Activated T-cell treated with anti-CD3 and anti-CD28 coated beads for 1 hour (primary cell): ENCODE measurements around the gene RRN3.
"Not testable (repeated sequence)": the region's sequence is repeated elsewhere in the genome, so short reads cannot be mapped to it uniquely, and the experiment has no call there.

Source experiments
- DNase-seq: peaks from one replicate; pipeline ENCODE4 v3.0.0-alpha.2; 2020; ENCODE audit warnings: low read depth

RRN3 gene

DNA sequence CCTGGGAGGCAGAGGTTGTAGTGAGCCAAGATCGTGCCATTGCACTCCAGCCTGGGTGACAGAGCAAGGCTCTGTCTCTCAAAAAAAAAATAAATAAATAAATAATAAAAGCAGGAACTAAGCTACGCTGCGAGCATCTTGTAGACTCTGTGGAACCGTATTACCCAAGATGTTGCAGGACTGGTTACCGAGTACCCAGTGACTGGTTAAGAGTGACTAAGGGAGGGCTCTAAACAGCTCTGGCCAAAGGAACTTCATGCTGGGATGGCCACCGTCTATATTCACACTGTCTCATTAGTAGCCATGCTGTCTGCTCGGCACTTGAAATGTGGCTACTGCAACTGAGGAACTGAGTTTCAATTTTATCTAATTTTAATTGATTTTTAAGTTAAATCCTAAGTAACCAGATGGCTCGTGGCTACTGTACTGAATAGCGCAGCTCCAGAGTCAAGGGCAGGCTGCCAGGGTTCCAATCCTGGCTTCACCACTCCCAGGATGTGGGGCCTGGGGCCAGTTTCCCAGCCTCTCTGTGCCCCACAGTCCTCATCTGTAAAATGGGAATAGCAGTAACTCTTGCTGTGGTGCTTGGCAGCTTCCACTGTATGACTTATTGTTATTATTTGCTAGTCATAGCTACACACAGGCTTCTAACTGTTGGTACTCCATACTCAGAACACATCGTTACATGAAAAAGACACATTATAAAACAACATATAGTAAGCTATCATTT is 41.2 kb downstream of the RRN3 start:
- DNase-seq, result no peak

DNA sequence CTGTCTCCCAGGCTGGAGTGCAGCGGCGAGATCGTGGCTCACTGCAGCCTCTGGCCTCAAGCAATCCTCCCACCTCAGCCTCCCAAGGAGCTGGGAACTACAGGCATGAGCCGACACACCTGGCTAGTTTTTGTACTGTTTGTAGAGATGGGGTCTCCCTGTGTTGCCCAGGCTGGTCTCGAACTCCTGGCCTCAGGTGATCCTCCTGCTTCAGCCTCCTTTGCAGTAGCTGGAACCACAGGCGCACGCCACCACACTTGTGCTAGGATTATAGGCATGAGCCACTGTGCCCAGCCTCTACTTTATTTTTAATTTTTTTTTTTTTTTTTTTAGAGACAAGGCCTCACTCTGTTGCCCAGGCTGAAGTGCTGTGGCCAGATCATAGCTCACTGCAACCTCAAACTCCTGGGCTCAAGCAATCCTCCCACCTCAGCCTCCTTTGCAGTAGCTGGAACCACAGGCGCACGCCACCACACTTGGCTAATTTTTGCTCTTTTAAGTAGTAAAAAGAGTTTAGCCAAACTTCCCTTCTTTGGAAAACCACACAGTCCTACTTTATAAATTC is 42.6 kb downstream of the RRN3 start:
- no peak for DNase-seq

DNA sequence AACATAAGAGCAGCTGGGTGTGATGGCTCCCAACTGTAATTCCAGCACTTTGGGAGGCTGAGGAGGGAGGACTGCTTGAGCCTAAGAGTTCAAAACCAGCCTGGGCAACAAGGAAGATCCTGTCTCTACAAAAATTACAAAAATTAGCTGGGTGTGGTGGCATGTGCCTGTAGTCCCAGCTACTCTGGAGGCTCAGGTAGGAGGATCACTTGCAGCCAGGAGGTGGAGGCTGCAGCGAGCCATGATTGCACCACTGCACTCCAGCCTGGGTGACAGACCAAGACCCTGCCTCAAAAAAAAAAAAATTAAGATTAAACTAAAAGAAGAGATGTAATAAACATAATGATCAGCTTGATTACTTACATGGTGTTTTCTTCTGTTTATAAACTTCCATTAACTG is 43.6 kb downstream of the RRN3 start:
- not testable (repeated sequence) for DNase-seq

DNA sequence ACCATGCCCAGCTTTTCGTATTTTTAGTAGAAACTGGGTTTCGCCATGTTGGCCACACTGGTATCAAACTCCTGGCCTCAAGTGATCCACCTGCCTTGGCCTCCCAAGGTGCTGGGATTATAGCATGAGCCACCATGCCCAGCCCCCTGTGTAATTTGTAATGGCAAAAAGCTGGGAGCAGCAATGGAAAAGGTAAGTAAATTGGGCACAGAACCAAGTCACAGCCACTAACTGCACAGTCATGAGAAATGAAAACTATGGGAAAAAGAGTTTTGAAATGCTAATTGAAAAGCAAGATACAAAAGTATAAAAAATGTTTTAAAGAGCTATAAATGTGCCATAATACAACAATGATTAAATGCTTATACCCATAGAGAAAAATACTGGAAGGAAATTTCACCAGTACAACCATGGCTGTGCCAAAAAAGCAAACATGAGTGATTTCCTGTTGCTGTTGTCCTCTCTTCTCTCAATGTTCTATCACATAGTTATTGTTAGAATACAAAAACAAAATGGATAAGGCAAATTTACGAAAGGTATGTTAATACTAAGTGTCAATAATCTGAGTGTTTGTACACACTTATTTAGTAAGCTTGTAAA is 44.4 kb downstream of the RRN3 start:
- DNase-seq, result no peak

DNA sequence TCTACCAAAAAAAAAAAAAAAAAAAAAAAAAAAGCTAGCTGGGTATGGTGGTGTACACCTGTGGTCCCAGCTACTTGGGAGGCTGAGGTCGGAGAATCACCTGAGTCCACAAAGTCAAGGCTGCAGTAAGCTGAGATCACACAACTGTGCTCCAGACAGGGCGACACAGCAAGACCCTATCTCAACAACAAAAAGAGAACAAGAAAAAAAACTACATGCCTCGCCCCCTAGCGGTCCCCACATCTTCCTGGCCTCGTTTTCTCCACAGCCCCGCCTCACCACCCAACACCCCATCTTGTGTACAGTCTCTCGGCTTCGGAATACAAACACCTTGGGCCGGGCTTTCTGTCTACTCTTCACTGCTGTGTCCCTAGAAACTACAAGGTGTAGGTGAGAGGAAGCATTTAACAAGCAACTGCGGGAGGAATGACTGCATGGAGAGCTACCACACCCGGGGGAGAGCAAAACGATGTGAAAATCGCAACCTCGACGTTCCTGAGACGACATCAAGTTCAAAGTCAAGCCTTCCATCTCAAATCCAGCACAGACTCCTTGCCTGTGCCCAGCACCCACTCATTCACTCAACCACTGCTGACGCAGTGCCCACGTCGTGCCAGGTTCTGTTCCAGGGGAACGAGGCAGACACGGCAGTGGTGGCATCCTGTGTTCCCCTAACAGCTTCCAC is 47.2 kb downstream of the RRN3 start:
- no peak for DNase-seq

DNA sequence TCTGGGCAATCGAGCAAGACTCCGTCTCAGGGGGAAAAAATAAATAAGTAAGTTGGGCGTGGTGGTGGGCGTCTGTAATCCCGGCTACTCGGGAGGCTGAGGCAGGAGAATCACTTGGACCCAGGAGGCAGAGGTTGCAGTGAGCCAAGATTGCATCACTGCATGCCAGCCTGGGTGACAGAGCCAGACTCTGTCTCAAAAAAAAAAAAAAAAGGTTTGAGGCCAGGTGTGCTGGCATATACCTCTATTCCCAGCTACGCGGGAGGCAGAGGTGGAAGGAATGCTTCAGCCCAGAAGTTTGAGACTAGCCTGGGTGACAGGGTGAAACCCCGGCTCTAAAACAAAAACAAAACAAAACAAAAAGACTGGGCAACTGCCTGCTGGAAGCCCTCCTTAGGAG is 48.8 kb downstream of the RRN3 start:
- not testable (repeated sequence) for DNase-seq

DNA sequence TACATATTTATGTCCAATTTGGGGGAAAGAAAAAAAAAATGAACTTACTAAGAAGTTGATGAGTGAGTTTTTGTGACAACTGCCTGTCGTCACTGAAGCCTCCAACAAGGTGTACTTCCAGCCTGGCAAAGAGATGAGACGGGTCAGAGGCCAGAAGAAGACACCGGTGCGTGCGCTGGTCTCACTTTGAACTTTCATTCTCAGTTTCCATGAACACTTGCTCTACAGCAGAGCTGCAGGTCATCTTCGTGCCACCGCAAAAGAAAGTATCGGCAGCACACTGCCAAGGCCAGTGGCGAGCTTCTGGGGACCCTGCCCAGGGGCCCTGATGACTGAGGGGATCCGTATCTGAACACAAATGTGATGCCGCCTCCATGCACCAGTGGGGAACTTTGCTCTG is 49.8 kb downstream of the RRN3 start:
- DNase-seq, result no peak

DNA sequence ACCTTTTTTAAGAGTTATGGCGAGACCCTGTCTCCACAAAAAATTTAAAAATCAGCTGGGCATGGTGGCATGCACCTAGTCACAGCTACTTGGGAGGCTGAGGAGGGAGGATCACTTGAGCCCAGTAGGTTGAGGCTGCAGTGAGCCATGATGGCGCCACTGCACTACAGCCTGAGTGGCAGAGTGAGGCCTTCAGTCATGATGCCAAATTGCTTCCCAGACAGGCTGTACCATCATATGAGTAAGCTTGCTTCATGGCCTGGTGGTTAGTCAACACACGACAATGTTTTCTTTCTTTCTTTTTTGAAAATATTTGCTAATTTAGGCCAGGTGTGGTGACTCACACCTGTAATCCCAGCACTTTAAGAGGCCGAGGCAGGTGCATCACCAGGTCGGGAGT is 50.7 kb downstream of the RRN3 start:
- DNase-seq, result no peak

DNA sequence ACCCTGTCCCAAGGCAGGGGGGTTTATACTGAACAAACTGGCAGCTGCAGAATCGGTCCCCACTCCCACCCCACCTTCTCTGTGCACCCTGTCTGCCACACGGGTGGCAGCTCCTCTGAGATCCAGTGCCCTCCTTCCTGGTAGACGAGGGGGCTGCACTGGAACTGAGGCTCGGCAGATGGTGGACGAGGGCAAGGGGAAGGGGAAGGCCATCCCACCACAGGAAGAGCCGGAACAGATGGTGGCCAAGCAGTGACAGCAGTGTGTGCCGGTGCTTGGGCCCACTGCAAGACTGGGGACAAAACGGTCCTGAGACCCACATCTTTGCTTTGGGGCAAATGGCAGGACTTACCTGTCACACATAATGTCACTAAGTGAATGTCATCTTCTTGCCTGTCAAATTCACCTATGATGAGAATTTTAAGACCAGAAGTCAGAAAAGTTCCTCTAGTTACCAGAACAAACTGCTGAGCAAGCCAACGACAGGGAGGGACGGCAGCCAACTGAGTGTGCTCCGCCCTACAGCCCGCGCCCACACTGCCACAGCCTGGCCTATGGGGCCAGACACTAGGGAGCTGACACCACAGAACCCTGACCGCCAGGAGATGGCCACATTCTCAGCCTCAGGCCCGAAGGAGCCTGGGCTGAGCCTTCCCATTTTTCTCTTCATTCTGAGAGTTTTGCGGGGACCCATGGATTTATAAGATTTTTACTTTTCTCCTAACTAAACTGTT is 52.6 kb downstream of the RRN3 start:
- no peak for DNase-seq

DNA sequence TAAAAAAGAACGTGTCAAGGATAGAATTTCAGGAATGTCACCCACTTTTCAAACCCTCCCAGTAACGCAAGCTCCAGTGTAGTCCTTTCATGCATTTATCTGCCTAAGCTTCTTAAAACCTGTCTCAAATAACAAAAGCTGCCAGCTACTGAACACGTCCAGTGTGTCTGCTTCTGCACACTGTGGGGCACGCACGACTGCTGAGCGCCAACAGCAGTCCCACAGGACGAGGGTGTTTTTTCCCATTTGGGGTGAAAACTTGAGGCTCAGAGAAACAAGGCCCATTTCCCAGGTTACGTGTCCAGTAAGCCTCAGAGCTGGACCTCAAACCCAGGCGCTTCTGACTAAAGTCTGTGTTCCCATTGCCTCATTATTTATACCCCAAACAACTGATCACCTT is 55.4 kb downstream of the RRN3 start:
- DNase-seq, result no peak

DNA sequence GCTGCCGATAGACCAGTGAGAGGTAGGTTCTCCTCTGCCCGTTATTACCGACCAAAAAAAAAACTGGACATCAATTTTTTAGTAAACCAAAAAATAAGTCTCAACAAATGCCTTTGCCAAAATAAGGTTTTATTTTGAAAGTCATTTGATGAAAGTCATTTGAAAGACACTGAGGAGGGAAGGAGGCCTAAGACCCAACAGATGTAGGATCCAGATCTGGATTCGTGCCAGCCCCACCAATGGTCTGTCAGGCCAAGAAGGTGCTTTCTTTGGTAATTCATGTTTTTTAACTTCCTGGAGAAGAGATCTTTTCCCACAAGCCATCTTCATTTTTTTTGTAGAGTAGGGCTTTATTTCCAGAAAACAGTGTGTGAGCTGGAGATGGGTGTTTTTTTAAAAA is 56.3 kb downstream of the RRN3 start:
- no peak for DNase-seq

DNA sequence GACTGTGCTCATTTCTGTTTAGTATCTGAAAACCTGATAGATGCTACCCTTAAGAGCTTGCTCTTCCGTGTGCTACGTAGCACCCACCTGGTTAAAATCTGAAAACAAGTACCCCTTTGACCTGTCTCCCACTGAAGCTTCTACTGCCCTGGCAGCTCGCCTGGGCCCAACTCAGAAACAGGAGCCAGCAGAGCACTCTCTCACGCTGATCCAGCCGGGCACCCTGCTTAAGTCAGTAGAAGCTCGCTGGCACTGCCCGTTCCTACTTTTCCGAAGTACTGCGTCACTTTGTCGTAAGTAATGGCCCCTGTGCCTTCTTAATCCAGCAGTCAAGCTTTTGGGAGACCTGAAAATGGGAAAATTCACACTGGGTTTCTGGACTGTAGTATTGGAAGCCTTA is 57.1 kb downstream of the RRN3 start:
- DNase-seq, result no peak

DNA sequence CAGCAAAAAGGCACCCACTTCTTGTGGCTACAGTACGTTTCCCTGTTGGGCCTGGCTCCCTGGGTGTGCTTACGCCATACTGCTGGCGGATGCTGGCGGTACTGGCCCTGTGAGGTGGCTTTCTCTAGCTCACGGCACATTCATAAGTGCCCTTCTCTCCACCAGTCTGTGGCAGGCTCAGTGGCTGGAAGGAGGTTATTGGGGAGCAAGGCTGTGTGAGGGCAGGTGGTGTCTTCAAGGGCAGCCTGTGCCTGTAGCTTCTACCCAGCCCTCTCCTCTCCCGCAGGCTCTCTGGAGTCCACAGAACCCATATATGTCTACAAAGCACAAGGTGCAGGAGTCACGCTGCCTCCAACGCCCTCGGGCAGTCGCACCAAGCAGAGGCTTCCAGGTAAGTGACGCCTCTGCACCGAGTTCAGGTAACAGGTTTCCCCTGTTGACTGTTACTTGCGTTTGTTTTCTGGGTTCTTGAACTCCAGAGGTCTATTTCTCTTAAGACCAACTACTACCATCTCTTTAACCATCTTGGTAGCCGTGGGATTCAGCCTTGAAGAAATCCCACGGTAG is 58.8 kb downstream of the RRN3 start:
- no peak for DNase-seq

DNA sequence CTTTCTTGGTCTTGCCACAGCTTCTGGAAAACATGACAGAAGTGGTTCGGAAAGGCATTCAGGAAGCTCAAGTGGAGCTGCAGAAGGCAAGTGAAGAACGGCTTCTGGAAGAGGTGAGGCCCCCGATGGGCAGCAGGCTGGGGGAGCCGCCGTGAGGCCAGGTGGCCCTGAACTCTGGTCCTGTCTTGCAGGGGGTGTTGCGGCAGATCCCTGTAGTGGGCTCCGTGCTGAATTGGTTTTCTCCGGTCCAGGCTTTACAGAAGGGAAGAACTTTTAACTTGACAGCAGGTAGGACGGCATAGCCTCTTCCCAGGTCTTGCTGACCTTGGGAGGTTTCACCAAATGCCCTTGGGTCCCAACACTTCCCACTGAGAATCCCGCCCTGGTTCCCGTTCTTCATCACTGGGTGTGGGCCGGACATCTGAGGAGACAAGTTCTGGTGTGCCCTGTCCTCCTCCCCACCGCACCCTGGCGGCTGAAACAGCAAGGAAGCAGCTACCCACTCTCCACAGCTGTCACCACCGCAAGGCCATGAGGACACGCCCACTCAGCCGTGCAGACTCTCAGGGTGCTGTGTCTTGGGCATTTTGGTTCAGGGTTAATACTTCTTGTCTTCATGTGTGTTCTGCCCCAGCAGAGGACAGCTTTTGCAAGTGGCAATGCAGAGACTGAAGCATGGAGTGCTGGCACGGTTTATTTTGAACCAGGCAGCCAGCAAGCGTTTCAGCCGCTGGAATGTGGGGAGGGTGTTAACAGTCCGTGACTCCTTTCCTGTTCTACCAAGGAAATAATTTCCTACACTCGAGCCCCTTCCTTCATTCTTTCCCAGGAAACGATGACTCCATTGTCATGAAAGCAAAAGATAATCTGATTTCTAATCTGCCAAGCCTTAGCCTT is 59.6 kb downstream of the RRN3 start:
- DNase-seq, result no peak

DNA sequence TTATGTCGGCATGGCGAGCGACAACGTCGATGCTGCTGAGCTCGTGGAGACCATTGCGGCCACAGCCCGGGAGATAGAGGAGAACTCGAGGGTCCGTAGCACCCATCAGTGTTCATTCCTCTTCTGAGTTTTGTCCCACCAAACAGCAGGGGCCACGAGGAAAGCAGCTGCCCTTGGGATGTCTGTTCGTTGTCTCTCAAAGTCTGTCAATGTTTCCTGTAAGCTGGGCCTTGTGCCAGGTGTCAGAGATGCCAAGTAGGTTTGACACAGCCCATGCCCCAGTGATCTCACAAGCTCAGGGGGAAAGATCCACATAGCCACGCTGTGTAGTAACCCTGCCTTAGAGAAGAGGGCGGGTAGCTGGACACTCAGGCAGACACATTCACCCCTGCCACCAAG is 60.8 kb downstream of the RRN3 start:
- no peak for DNase-seq

DNA sequence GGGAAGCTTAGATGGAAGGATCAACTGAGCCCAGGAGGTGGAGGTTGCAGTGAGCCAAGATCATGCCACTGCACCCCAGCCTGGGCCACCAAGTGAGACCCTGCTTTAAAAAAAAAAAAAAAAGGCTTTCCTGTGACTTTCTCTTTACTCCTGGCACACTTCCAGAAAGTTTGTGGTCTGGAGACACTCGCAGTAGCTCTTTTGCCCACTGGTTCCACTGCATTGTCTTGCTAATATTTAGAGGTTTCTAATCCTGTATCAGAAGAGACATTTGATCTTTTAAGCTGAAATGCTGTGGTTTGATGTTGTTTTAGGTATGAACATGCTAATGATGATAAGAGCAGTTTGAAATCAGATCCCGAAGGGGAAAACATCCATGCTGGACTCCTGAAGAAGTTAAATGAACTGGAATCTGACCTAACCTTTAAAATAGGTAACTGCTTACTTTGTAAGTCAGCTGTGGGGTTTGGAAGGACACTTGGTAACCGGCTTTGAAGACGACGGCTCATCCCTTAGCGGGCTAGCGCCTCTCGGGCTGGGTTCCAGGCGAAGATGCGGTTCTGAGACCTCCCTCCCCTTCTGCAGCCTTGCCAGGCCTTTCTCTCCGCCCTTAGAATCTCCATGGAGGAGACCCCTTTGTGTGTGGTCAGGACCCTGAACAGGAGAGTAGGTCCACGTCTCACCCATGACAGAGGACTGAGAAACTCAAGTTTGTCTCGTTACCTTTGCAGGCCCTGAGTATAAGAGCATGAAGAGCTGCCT is 61.3 kb downstream of the RRN3 start:
- DNase-seq, result no peak

DNA sequence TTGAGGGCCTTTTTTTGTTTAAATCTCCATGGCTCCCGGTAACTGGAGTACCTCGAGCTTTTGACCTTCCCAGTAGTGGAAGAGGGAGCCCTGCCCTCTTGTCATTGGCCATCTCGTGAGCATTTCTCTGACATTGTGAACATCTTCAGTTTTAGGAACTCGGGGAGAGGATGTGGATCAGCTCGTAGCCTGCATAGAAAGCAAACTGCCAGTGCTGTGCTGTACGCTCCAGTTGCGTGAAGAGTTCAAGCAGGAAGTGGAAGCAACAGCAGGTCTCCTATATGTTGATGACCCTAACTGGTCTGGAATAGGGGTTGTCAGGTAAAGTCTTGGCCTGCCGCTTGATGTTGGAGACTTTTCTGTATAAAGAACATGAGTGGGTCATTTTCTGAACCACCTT is 62.5 kb downstream of the RRN3 start:
- no peak for DNase-seq

DNA sequence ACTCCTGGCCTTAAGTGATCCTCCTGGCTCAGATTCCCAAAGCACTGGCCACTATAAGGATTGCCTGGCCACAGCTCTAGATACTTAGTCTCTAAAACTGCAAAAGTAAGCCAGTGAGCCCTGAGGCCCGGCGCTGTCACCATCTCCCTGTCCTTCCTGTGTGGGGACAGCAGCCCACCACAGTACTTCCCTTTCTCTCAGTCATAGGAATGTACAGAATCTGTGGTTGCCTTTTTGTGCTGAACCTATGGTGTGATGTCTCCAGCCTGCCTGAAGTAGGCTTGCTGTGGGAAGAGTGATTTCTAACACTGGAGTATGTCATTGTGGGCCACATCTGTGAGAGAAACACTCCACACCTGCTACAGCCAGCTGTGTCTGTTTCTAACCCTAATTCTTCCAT is 62.9 kb downstream of the RRN3 start:
- DNase-seq, result no peak

DNA sequence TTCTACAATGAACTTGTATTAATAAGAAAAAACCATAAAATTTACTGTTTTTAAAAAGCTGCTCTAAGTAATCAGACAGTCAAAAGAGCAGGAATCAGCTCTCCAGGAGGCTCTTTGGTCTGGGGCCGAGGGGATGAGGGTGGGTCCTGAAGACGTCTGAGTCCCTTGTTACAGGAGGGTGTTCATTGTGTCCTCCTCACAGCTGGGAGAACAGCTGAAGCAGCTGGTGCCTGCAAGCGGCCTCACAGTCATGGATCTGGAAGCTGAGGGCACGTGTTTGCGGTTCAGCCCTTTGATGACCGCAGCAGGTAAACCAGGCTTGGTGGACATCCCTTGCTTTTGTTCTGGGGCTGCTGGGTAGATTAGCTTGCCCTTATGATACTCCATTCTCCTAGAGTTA is 64.3 kb downstream of the RRN3 start:
- DNase-seq, result not testable (repeated sequence)
